Measurements from ENCODE around the gene ATP2A1.

ATP2A1 gene

GRCh38 chr16:28904828-28905227, 26.5 kb downstream of the ATP2A1 start:
- no peak for DNase-seq (ENCODE audit: low read depth in 2 of 2)
- no peak for TF ChIP-seq CTCF (IDR thresholded peaks at IDR 0.05; ENCODE audit: low read depth, low read length)
- H3K4me3 ChIP-seq (replicated peaks in 1 of 2; ENCODE audit: low read depth in 2 of 2, low read length in 2 of 2), result no peak overlapping the region

- no peak overlapping the region for H3K4me3 ChIP-seq (replicated peaks in 1 of 2; ENCODE audit: low read depth in 2 of 2, low read length in 2 of 2)
- DNase-seq (ENCODE audit: low read depth in 2 of 2), result no peak
- TF ChIP-seq CTCF (IDR thresholded peaks at IDR 0.05; ENCODE audit: low read depth, low read length), result no peak
These were observed 27.0 kb downstream of the ATP2A1 start for GRCh38 chr16:28905229-28905754.

GRCh38 chr16:28905800-28906372, 27.6 kb downstream of the ATP2A1 start:
- no peak for DNase-seq (ENCODE audit: low read depth in 2 of 2)
- H3K4me3 ChIP-seq (replicated peaks in 1 of 2; ENCODE audit: low read depth in 2 of 2, low read length in 2 of 2), result no peak overlapping the region
- no peak for TF ChIP-seq CTCF (IDR thresholded peaks at IDR 0.05; ENCODE audit: low read depth, low read length)

- no peak overlapping the region for H3K4me3 ChIP-seq (replicated peaks in 1 of 2; ENCODE audit: low read depth in 2 of 2, low read length in 2 of 2)
These were observed 32.1 kb downstream of the ATP2A1 start for GRCh38 chr16:28910086-28911031.

GRCh38 chr16:28912558-28912957, 34.3 kb downstream of the ATP2A1 start:
- no peak for TF ChIP-seq CTCF (IDR thresholded peaks at IDR 0.05; ENCODE audit: low read depth, low read length)
- no peak overlapping the region for H3K4me3 ChIP-seq (replicated peaks in 1 of 2; ENCODE audit: low read depth in 2 of 2, low read length in 2 of 2)
- DNase-seq (ENCODE audit: low read depth in 2 of 2), result no peak

More at GRCh38 chr16:28910086-28911031, 32.1 kb downstream of the ATP2A1 start:
- no peak for TF ChIP-seq CTCF (IDR thresholded peaks at IDR 0.05; ENCODE audit: low read depth, low read length)
- no peak for DNase-seq (ENCODE audit: low read depth in 2 of 2)

- no peak for DNase-seq (ENCODE audit: low read depth in 2 of 2)
- H3K4me3 ChIP-seq (replicated peaks in 1 of 2; ENCODE audit: low read depth in 2 of 2, low read length in 2 of 2), result no peak overlapping the region
- TF ChIP-seq CTCF (IDR thresholded peaks at IDR 0.05; ENCODE audit: low read depth, low read length), result no peak
These were observed 35.8 kb downstream of the ATP2A1 start for GRCh38 chr16:28913946-28914724.
